Testis (tissue), 3 donors: ENCODE measurements around the gene SMYD3. TPM values are rescaled to one million over a fixed set of nuclear protein-coding genes. Genes with fewer than 3 reads are reported as not detected.

ENCODE experiments used
- DNase-seq: peaks from one replicate; pipeline ENCODE4 v3.0.0-alpha.2; 2019
- H3K27ac ChIP-seq, 2 donors: fragments of 200-600 bp; sonication (generic); one replicate each; pipeline ENCODE4 v1.5.1; 2019
- H3K27me3 ChIP-seq: fragments of 200-600 bp; sonication (generic); one replicate; pipeline ENCODE4 v1.5.1; 2019
- H3K36me3 ChIP-seq: fragments of 200-600 bp; sonication (generic); one replicate; pipeline ENCODE4 v1.5.1; 2017; ENCODE audit warnings: low read depth; ENCODE audit errors: missing control alignments
- H3K4me1 ChIP-seq: fragments of 200-600 bp; sonication (generic); one replicate; pipeline ENCODE4 v1.5.1; 2019
- H3K4me3 ChIP-seq, 2 donors: fragments of 200-600 bp; sonication (generic); one replicate each; pipeline ENCODE4 v1.5.1; 2017 to 2019
- H3K9me3 ChIP-seq: fragments of 200-600 bp; sonication (generic); one replicate; pipeline ENCODE4 v1.5.1; 2017
- POLR2A ChIP-seq: fragments of 450-650 bp; IDR thresholded peaks from one replicate; pipeline ENCODE4 v1.6.1; 2017; ENCODE audit warnings: antibody characterized with exemption, mild to moderate bottlenecking, moderate library complexity
- WGBS, 2 donors: methylation state at CpG; one replicate each; pipeline ENCODE4 v1.1.5; 2018; 5-methylcytosine and 5-hydroxymethylcytosine counted together
- intact Hi-C: fragments of 100-400 bp; cut with DNase I; formaldehyde crosslinking; loops from one replicate; pipeline ENCODE4 v1.15.1; 2023; ENCODE audit warnings: low total_unique reads
- polyA plus RNA-seq: library from polyadenylated mRNA; stranded (reverse); fragments of 350-450 nt; fragmentation: Illumina TruSeq; extraction: RNeasy Lipid Tissue Mini Kit (QIAGEN cat#74804); gene quantifications from one replicate; pipeline ENCODE4 v1.2.3, GENCODE V29; 2014; ENCODE audit warnings: low read depth, low replicate concordance; ENCODE audit not compliant: insufficient read depth
- total RNA-seq, 2 donors: library from RNA; depleted of rRNA; stranded (reverse); fragments of >200 nt; gene quantifications; one replicate each; pipeline ENCODE4 v1.2.3, GENCODE V29; 2016
- TF ChIP-seq, protein P1 (sequence below), 3 experiments: fragments of 450-650 bp in 2 of 3; fragments of 200-600 bp in 1 of 3; sonication (generic) in 1 of 3; IDR thresholded peaks; one replicate each; pipeline ENCODE4 v1.5.1; 2016 to 2019; ENCODE audit warnings: antibody characterized with exemption in 3 of 3, mild to moderate bottlenecking in 2 of 3, moderate library complexity in 1 of 3

Gene SMYD3
- total and polyA plus RNA-seq, 3 donors from 2014 or later = 23.0 to 38.8 (median 38.7) TPM

DNA sequence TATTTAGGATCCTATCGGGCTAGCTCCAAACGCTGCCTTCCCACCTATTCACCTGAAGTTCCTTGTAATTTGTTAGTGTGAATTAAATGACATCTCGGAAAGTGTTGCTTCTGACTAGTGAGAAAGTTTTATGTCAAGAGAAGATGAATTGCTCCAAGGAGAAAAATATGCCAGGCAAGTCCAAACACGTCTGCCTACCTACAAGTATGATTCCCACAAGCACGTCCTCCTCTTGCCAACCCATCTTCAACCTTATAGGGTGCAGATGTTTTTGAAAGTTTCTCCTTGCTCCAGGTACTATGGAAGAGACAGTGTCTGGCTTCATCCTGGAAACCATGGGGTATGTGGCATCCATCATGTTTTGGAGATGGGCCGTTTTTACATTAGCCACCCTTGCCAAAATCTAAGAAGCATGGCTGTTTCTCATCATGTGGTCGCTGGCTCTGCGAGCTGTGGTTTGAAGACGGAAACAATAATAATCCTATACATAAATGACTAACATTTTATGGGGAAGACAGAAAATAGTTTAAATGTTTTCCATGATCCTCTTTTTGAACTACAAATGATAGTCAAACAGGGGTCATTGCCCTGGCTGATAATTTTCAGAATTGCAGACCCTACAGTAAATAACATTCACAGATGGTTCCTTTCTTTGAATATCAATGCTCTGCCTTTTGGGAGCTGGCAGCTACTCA is 505.8 kb downstream of the SMYD3 start:
- no peak for TF ChIP-seq POLR2A
- TF ChIP-seq, protein P1, sequence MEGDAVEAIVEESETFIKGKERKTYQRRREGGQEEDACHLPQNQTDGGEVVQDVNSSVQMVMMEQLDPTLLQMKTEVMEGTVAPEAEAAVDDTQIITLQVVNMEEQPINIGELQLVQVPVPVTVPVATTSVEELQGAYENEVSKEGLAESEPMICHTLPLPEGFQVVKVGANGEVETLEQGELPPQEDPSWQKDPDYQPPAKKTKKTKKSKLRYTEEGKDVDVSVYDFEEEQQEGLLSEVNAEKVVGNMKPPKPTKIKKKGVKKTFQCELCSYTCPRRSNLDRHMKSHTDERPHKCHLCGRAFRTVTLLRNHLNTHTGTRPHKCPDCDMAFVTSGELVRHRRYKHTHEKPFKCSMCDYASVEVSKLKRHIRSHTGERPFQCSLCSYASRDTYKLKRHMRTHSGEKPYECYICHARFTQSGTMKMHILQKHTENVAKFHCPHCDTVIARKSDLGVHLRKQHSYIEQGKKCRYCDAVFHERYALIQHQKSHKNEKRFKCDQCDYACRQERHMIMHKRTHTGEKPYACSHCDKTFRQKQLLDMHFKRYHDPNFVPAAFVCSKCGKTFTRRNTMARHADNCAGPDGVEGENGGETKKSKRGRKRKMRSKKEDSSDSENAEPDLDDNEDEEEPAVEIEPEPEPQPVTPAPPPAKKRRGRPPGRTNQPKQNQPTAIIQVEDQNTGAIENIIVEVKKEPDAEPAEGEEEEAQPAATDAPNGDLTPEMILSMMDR (IDR thresholded peaks at IDR 0.05) = no peak
- WGBS, 2 donors = 93% methylated on average over 9 of the region's 9 CpGs
- intact Hi-C loops = loop anchor here (10.0 kb wide), 1 partner anchor 846 kb away; the partner anchor contains the start of gene KIF26B
- H3K4me3 ChIP-seq = no peak overlapping the region
- H3K9me3 ChIP-seq = no peaks in the 10 kb centered on the region
- no peak for DNase-seq
- H3K36me3 ChIP-seq = no peaks in the 10 kb centered on the region
- H3K27ac ChIP-seq = no peak overlapping the region
- H3K4me1 ChIP-seq = no peaks in the 10 kb centered on the region
- no peaks in the 10 kb centered on the region for H3K27me3 ChIP-seq

DNA sequence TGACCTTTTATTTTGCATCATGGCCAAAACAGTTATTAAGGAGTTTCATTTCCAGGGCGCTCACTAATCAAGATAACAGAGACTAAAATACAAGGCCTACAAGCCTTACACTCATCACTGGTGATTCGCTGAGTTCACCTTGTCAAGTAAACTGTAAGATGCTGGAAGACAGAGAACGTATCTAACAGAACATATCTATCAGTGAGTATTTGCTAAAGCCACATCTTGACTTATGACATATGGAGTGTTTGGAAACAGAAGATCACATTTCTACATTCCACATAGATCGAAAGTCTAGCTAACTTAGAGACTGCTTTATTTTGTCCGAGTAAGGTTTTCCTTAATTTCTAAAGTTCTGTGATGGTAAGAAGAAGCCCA is 506.5 kb downstream of the SMYD3 start:
- Histone ChIP-seq H3K4me1 (no peaks in the 10 kb centered on the region), H3K27me3 (no peaks in the 10 kb centered on the region), H3K9me3 (no peaks in the 10 kb centered on the region), H3K27ac (no peak overlapping the region), H3K36me3 (no peaks in the 10 kb centered on the region), H3K4me3 (no peak overlapping the region)
- no peak for TF ChIP-seq POLR2A
- TF ChIP-seq, protein P1 (IDR thresholded peaks at IDR 0.05) = no peak
- intact Hi-C loops = loop anchor here (10.0 kb wide), 1 partner anchor 846 kb away; the partner anchor contains the start of gene KIF26B
- 93 to 97% methylated on average over 5 of the region's 5 CpGs for WGBS, 2 donors
- no peak for DNase-seq

DNA sequence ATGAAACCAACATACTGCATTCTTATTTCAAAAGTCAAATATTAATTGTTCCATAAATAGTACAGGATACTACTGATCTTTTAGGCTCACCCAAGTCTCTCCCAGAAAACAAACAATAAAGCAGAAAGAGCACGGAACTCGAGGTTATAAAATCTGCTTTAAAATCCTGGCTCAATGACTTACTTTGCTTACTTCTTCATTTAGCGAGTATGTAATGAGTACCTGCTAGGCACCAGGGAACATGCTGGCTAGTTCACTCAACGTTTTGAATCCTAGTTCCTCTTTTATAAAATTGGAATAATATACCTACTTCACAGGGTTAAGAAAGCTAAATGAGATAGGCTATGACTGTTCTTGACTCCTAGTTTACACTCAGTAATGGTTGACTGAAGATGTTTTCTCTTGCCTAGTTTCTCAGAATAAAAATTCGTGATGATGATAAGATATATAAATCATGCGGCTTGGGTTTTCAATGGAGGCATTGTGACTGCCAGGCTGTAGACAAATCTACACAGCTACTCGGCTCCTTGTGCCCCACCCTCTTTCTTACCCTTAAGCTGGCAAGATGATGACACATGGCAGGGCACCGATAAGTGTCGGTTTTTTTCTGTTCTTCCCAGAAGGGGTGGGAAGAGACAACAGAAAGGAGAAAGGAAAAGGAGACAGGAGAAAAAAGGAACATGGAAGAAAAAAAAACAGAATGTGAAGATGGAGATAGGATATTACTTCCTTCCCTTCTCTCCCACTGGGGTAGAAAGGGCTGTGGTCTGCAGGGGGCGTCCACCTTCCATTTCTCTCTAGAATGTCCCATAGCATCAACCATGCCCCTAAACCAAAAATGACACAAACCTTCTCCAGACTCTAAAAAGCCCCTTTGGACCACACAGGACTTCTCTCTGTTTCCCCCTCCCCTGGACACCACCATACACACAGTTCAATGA is 507.1 kb downstream of the SMYD3 start:
- 71 to 80% methylated on average over 10 of the region's 10 CpGs for WGBS, 2 donors
- intact Hi-C loops = loop anchor here (10.0 kb wide), 1 partner anchor 845 kb away; the partner anchor contains the start of gene KIF26B
- no peaks in the 10 kb centered on the region for H3K27me3 ChIP-seq
- no peak overlapping the region for H3K27ac ChIP-seq
- no peak for TF ChIP-seq POLR2A
- TF ChIP-seq, protein P1 (IDR thresholded peaks at IDR 0.05) = no peak
- DNase-seq = no peak
- H3K9me3 ChIP-seq = no peaks in the 10 kb centered on the region
- H3K4me3 ChIP-seq = no peak overlapping the region
- no peaks in the 10 kb centered on the region for H3K4me1 ChIP-seq
- no peaks in the 10 kb centered on the region for H3K36me3 ChIP-seq

DNA sequence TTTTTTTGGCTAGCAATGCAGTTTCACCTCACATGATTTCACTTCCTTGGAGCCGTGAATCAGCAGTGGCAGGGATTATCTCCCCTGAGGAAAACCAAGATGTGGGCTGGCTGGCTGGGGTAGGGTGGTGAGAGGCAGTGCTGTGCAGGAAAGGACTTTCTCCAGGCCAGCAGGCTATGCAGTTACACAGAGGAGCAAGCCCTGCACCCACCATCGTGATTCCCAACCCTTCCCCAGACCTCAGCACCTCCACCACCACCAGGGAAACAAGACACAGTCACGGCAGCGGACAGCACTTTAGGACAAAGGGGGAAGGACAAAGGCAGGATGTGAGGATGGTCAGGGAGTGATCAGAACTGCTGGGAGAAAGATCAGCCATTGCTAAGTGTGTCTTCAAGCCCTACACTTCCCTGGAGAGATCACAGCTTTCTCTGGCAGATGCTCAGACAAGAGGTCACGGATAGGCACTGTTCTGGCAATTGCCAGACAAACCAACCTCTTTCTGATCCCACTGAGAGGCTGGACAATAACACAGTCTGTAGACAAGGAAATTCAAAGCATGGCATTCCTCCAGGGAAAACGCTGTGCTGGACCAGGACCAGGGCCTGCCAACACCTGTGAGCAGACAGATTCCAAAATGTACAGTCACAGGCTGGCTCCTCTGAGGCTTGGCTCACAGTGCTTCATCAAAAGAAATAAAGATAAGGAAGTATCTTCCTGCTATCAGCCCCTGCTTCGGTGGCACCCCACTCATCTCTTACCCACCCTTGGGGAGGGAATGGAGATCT is 509.4 kb downstream of the SMYD3 start:
- H3K27ac ChIP-seq = no peak overlapping the region
- intact Hi-C loops = no loop called here
- no peaks in the 10 kb centered on the region for H3K4me1 ChIP-seq
- 83 to 90% methylated on average over 6 to 7 of the region's 7 CpGs for WGBS, 2 donors
- H3K9me3 ChIP-seq = no peaks in the 10 kb centered on the region
- no peaks in the 10 kb centered on the region for H3K27me3 ChIP-seq
- TF ChIP-seq, protein P1 (IDR thresholded peaks at IDR 0.05) = no peak
- TF ChIP-seq POLR2A = no peak
- no peaks in the 10 kb centered on the region for H3K36me3 ChIP-seq
- H3K4me3 ChIP-seq = no peak overlapping the region
- no peak for DNase-seq
